GM19395 (cell line): ENCODE data around the gene MME.
"Not testable (repeated sequence)": the region's sequence is repeated elsewhere in the genome, so short reads cannot be mapped to it uniquely, and the experiment has no call there.

ENCODE experiments used
- ATAC-seq: cut with Tn5 transposase; IDR thresholded peaks from one replicate; pipeline ENCODE4 v1.9.1; 2021; ENCODE audit warnings: mild to moderate bottlenecking, moderate library complexity; ENCODE audit not compliant: unreplicated experiment

MME gene

GRCh38 chr3:155189478-155189877 lies 109.4 kb downstream of the MME start:
- ATAC-seq = no peak

GRCh38 chr3:155190691-155191090 lies 110.6 kb downstream of the MME start:
- no peak for ATAC-seq

GRCh38 chr3:155192957-155193746 lies 113.0 kb downstream of the MME start:
- ATAC-seq = no peak

GRCh38 chr3:155193868-155194267 lies 113.7 kb downstream of the MME start:
- ATAC-seq = no peak

GRCh38 chr3:155194973-155195957 lies 115.1 kb downstream of the MME start:
- ATAC-seq = no peak

- ATAC-seq = no peak
These were observed 116.3 kb downstream of the MME start for GRCh38 chr3:155196131-155197021.

GRCh38 chr3:155197786-155198185 lies 117.7 kb downstream of the MME start:
- ATAC-seq = no peak

GRCh38 chr3:155202626-155203025 lies 122.5 kb downstream of the MME start:
- ATAC-seq = no peak

GRCh38 chr3:155204851-155205250 lies 124.7 kb downstream of the MME start:
- no peak for ATAC-seq

- no peak for ATAC-seq
These were observed 128.2 kb downstream of the MME start for GRCh38 chr3:155208183-155208800.

GRCh38 chr3:155210736-155211135 lies 130.6 kb downstream of the MME start:
- no peak for ATAC-seq

GRCh38 chr3:155211266-155211665 lies 131.1 kb downstream of the MME start:
- ATAC-seq = no peak

- ATAC-seq = no peak
These were observed 131.8 kb downstream of the MME start for GRCh38 chr3:155211940-155212339.

- ATAC-seq = not testable (repeated sequence)
These were observed 135.9 kb downstream of the MME start for GRCh38 chr3:155216007-155216406.

GRCh38 chr3:155217591-155217990 lies 137.5 kb downstream of the MME start:
- ATAC-seq = no peak

GRCh38 chr3:155218462-155218861 lies 138.3 kb downstream of the MME start:
- no peak for ATAC-seq

- ATAC-seq = no peak
These were observed 139.0 kb downstream of the MME start for GRCh38 chr3:155219106-155219505.

- ATAC-seq = no peak
These were observed 145.3 kb downstream of the MME start for GRCh38 chr3:155225417-155225816.

GRCh38 chr3:155227141-155227540 lies 147.0 kb downstream of the MME start:
- no peak for ATAC-seq

- no peak for ATAC-seq
These were observed 148.6 kb downstream of the MME start for GRCh38 chr3:155228676-155229075.
